Hematopoietic multipotent progenitor cell treated with erythropoietin and hydrocortisone succinate and interleukin-3 and kit ligand, for 6 days (in vitro differentiated cells): ENCODE measurements around the gene L3HYPDH.

Experiments used
- DNase-seq: peaks from one replicate; pipeline ENCODE4 v3.0.0-alpha.2; 2015

Gene L3HYPDH

GRCh38 chr14:59483819-59484638 is at the start of gene L3HYPDH, which contains the start of gene JKAMP:
Gene L3HYPDH (minus strand): TSS chr14:59484408. CDS start chr14:59484316, 92 bp downstream.
Gene JKAMP (plus strand): TSS chr14:59484517. CDS start chr14:59484590, 73 bp downstream.
- peak; percentile 99 for DNase-seq

GRCh38 chr14:59532419-59532818 is 48.2 kb upstream of the L3HYPDH start:
- DNase-seq: peak; percentile 19

- DNase-seq: no peak
Measured at GRCh38 chr14:59530349-59530748, 46.1 kb upstream of the L3HYPDH start.

- no peak for DNase-seq
Measured at GRCh38 chr14:59529189-59529588, 45.0 kb upstream of the L3HYPDH start.

- DNase-seq: no peak
Measured at GRCh38 chr14:59520224-59520623, 36.0 kb upstream of the L3HYPDH start.

GRCh38 chr14:59511916-59512575 is 27.8 kb upstream of the L3HYPDH start:
- DNase-seq: peak; percentile 45

GRCh38 chr14:59510966-59511365 is 26.8 kb upstream of the L3HYPDH start:
- DNase-seq: no peak

GRCh38 chr14:59510001-59510400 is 25.8 kb upstream of the L3HYPDH start:
- no peak for DNase-seq

GRCh38 chr14:59509101-59509500 is 24.9 kb upstream of the L3HYPDH start:
- no peak for DNase-seq

- no peak for DNase-seq
Measured at GRCh38 chr14:59507752-59508103, 23.5 kb upstream of the L3HYPDH start.

GRCh38 chr14:59507063-59507751 is 23.0 kb upstream of the L3HYPDH start:
- DNase-seq: peak; percentile 85

- DNase-seq: no peak
Measured at GRCh38 chr14:59503256-59503655, 19.0 kb upstream of the L3HYPDH start.

GRCh38 chr14:59500732-59501131 is 16.5 kb upstream of the L3HYPDH start:
- no peak for DNase-seq

- DNase-seq: no peak
Measured at GRCh38 chr14:59492384-59492783, 8.2 kb upstream of the L3HYPDH start.

- no peak for DNase-seq
Measured at GRCh38 chr14:59490756-59491155, 6.5 kb upstream of the L3HYPDH start.

GRCh38 chr14:59484639-59485175 is 499 bp upstream of the L3HYPDH start:
- peak; percentile 61 for DNase-seq

- DNase-seq: no peak
Measured at GRCh38 chr14:59483363-59483762, 845 bp downstream of the L3HYPDH start.

GRCh38 chr14:59482541-59483331 is 1.5 kb downstream of the L3HYPDH start:
- DNase-seq: peak; percentile 80

- no peak for DNase-seq
Measured at GRCh38 chr14:59481871-59482540, 2.2 kb downstream of the L3HYPDH start.

GRCh38 chr14:59481407-59481806 is 2.8 kb downstream of the L3HYPDH start:
- DNase-seq: no peak

GRCh38 chr14:59480166-59480565 is 4.0 kb downstream of the L3HYPDH start:
- no peak for DNase-seq

- no peak for DNase-seq
Measured at GRCh38 chr14:59478540-59478939, 5.7 kb downstream of the L3HYPDH start.
